Measurements from ENCODE around the gene CACNA2D3. TPM values are rescaled to one million over a fixed set of nuclear protein-coding genes. Genes with fewer than 3 reads are reported as not detected.

The CACNA2D3 gene
- polyA plus RNA-seq, 3 donors = 8.3 to 21.5 (median 10.4) TPM

GRCh38 chr3:54736459-54736858, 614.1 kb downstream of the CACNA2D3 start:
- no peaks in the 10 kb centered on the region for H3K9me3 ChIP-seq (replicated peaks in 1 of 2; ENCODE audit: control insufficient read depth in 1 of 2, insufficient read depth in 1 of 2, low read length in 2 of 2)
- no peak overlapping the region for H3K4me3 ChIP-seq (replicated peaks in 1 of 3; ENCODE audit: low read depth in 2 of 3, low read length in 3 of 3)
- H2AFZ ChIP-seq (ENCODE audit: insufficient read depth, low read depth, low read length, poor library complexity, severe bottlenecking) = no peak overlapping the region
- no peak overlapping the region for H3K27ac ChIP-seq (ENCODE audit: low read depth in 1 of 2, low read length in 2 of 2)
- intact Hi-C loops (cut with micrococcal nuclease) = no loop called here
- Mint-ChIP-seq H3K4me3 (no peak overlapping the region), H3K9me3 (peaks cover 1 to 12% (median 5%) of the 10 kb centered on the region in 7 donors), H3K36me3 (no peaks in the 10 kb centered on the region), H3K27ac (no peak overlapping the region), H3K27me3 (ENCODE audit: low read depth in 3 of 3) (no peaks in the 10 kb centered on the region), H3K4me1 (no peaks in the 10 kb centered on the region)
- no peaks in the 10 kb centered on the region for H4K20me1 ChIP-seq (ENCODE audit: insufficient read depth, low read length)
- H3K4me2 ChIP-seq (replicated peaks; ENCODE audit: extremely low read depth, low read length, poor library complexity, severe bottlenecking) = no peak overlapping the region
- H3K27me3 ChIP-seq (ENCODE audit: control insufficient read depth in 2 of 2, insufficient read depth in 2 of 2, low read length in 2 of 2) = no peaks in the 10 kb centered on the region
- H3K79me2 ChIP-seq (ENCODE audit: insufficient read depth, low read length) = no peaks in the 10 kb centered on the region
- H3K36me3 ChIP-seq (replicated peaks in 1 of 2; ENCODE audit: control insufficient read depth in 1 of 2, insufficient read depth in 2 of 2, low read length in 2 of 2) = no peaks in the 10 kb centered on the region
- WGBS (ENCODE audit: insufficient coverage) = no CpG with 5 or more reads among the region's 1 CpG
- no peak overlapping the region for H3K9ac ChIP-seq (ENCODE audit: insufficient read depth, low read length, poor library complexity, severe bottlenecking)
- TF ChIP-seq CTCF (IDR thresholded peaks at IDR 0.05) = no peak
- no peak for DNase-seq
- H3K4me1 ChIP-seq (ENCODE audit: control insufficient read depth in 1 of 2, insufficient read depth in 2 of 2, low read length in 2 of 2) = no peaks in the 10 kb centered on the region

- no peak overlapping the region for H3K27ac ChIP-seq (ENCODE audit: low read depth in 1 of 2, low read length in 2 of 2)
- H2AFZ ChIP-seq (ENCODE audit: insufficient read depth, low read depth, low read length, poor library complexity, severe bottlenecking) = no peak overlapping the region
- H3K4me1 ChIP-seq (ENCODE audit: control insufficient read depth in 1 of 2, insufficient read depth in 2 of 2, low read length in 2 of 2) = no peaks in the 10 kb centered on the region
- no peaks in the 10 kb centered on the region for H3K36me3 ChIP-seq (replicated peaks in 1 of 2; ENCODE audit: control insufficient read depth in 1 of 2, insufficient read depth in 2 of 2, low read length in 2 of 2)
- no peak overlapping the region for H3K4me3 ChIP-seq (replicated peaks in 1 of 3; ENCODE audit: low read depth in 2 of 3, low read length in 3 of 3)
- peaks cover 0 to 3% of the 10 kb centered on the region in 2 donors for H3K9me3 ChIP-seq (replicated peaks in 1 of 2; ENCODE audit: control insufficient read depth in 1 of 2, insufficient read depth in 1 of 2, low read length in 2 of 2)
- no peaks in the 10 kb centered on the region for H3K27me3 ChIP-seq (ENCODE audit: control insufficient read depth in 2 of 2, insufficient read depth in 2 of 2, low read length in 2 of 2)
- no peak overlapping the region for H3K4me2 ChIP-seq (replicated peaks; ENCODE audit: extremely low read depth, low read length, poor library complexity, severe bottlenecking)
- H4K20me1 ChIP-seq (ENCODE audit: insufficient read depth, low read length) = no peaks in the 10 kb centered on the region
- WGBS (ENCODE audit: insufficient coverage) = 58% methylated on average over 1 of the region's 1 CpG
- Mint-ChIP-seq H3K27me3 (ENCODE audit: low read depth in 3 of 3) (no peaks in the 10 kb centered on the region), H3K4me1 (no peaks in the 10 kb centered on the region), H3K36me3 (no peaks in the 10 kb centered on the region), H3K27ac (no peak overlapping the region), H3K9me3 (peaks cover 0 to 16% (median 6%) of the 10 kb centered on the region in 7 donors), H3K4me3 (no peak overlapping the region)
- DNase-seq = no peak
- no peaks in the 10 kb centered on the region for H3K79me2 ChIP-seq (ENCODE audit: insufficient read depth, low read length)
- intact Hi-C loops (cut with micrococcal nuclease) = no loop called here
- TF ChIP-seq CTCF (IDR thresholded peaks at IDR 0.05) = no peak
- no peak overlapping the region for H3K9ac ChIP-seq (ENCODE audit: insufficient read depth, low read length, poor library complexity, severe bottlenecking)
These were observed 621.4 kb downstream of the CACNA2D3 start for GRCh38 chr3:54743755-54744154.

Measured in CD14-positive monocyte (primary cell).